Cardiac muscle cell (in vitro differentiated cells and primary cell): Measurements from ENCODE around the gene CSTPP1. TPM values are rescaled to one million over a fixed set of nuclear protein-coding genes. Genes with fewer than 3 reads are reported as not detected.
"Not testable (repeated sequence)": the region's sequence is repeated elsewhere in the genome, so short reads cannot be mapped to it uniquely, and the experiment has no call there.

Experiments
- DNase-seq, 2 donors: peaks; one replicate each; pipeline versions ENCODE4 v3.0.0 to v3.0.0-alpha.2; 2010 to 2017; ENCODE audit warnings: low read depth in 1 of 2, low spot score in 1 of 2
- H3K27ac ChIP-seq: fragments of 200-600 bp; sonication (generic); 2 replicates; pipeline ENCODE4 v1.5.1; 2016
- H3K27me3 ChIP-seq: fragments of 200-600 bp; sonication (generic); 2 replicates; pipeline ENCODE4 v1.6.0; 2016; ENCODE audit warnings: control low read depth
- H3K36me3 ChIP-seq: fragments of 200-600 bp; sonication (generic); 2 replicates; pipeline ENCODE4 v1.5.1; 2016; ENCODE audit warnings: control low read depth
- H3K4me1 ChIP-seq: fragments of 200-600 bp; sonication (generic); 2 replicates; pipeline ENCODE4 v1.8.1; 2017; ENCODE audit warnings: low read depth, mild to moderate bottlenecking, mixed run types
- H3K4me3 ChIP-seq: fragments of 200-600 bp; sonication (generic); 2 replicates; pipeline ENCODE4 v1.5.1; 2016; ENCODE audit warnings: mild to moderate bottlenecking
- H3K9me3 ChIP-seq: fragments of 200-600 bp; sonication (generic); 2 replicates; pipeline ENCODE4 v1.5.1; 2017; ENCODE audit warnings: low read depth, mild to moderate bottlenecking, control low read depth
- CTCF ChIP-seq: IDR thresholded peaks from 2 replicates; pipeline ENCODE4 v1.5.1; 2012; ENCODE audit warnings: low read depth, mild to moderate bottlenecking, low read length
- polyA plus RNA-seq: library from polyadenylated mRNA; unstranded; fragments of >200 nt; fragmentation: Nextera tagmentation; extraction: Ambion mirVana; gene quantifications from 2 replicates; pipeline ENCODE4 v1.2.1, GENCODE V29; 2016
- total RNA-seq: library from RNA; depleted of rRNA; stranded (reverse); fragments of >200 nt; gene quantifications from 2 replicates; pipeline ENCODE4 v1.2.3, GENCODE V29; 2016

The CSTPP1 gene
- total and polyA plus RNA-seq, 2 experiments from 2014 or later, result 46.4 to 81.6 TPM

- no peak for TF ChIP-seq CTCF
- H3K27ac ChIP-seq, result peak overlapping the region; percentile 70
- no peaks in the 10 kb centered on the region for H3K36me3 ChIP-seq
- H3K4me3 ChIP-seq, result peak overlapping the region; percentile 51
- peaks cover 45% of the 10 kb centered on the region for H3K4me1 ChIP-seq
- no peaks in the 10 kb centered on the region for H3K9me3 ChIP-seq
- H3K27me3 ChIP-seq, result no peaks in the 10 kb centered on the region
- no peak for DNase-seq
Measured at GRCh38 chr11:46917109-46917761, 19.3 kb upstream of the CSTPP1 start.

GRCh38 chr11:46917762-46918082 lies 18.8 kb upstream of the CSTPP1 start:
- Histone ChIP-seq H3K4me1 (peaks cover 40% of the 10 kb centered on the region), H3K27ac (no peak overlapping the region)
- no peak for DNase-seq

GRCh38 chr11:46918083-46918787 lies 18.3 kb upstream of the CSTPP1 start, which contains the start of gene LRP4:
Gene LRP4, minus strand, starts transcription at chr11:46918550. Its CDS starts 171 bp downstream, at chr11:46918379.
- no peaks in the 10 kb centered on the region for H3K9me3 ChIP-seq
- no peak for TF ChIP-seq CTCF
- H3K36me3 ChIP-seq, result no peaks in the 10 kb centered on the region
- peaks cover 35% of the 10 kb centered on the region for H3K4me1 ChIP-seq
- no peaks in the 10 kb centered on the region for H3K27me3 ChIP-seq
- H3K4me3 ChIP-seq, result peak within 1 kb of the TSS; percentile 51
- peak; percentile 36 to 81 for DNase-seq
- H3K27ac ChIP-seq, result peak within 1 kb of the TSS; percentile 43

More at GRCh38 chr11:46917762-46918082, 18.8 kb upstream of the CSTPP1 start:
- TF ChIP-seq CTCF, result no peak
- peak overlapping the region; percentile 51 for H3K4me3 ChIP-seq
- no peaks in the 10 kb centered on the region for H3K27me3 ChIP-seq
- H3K9me3 ChIP-seq, result no peaks in the 10 kb centered on the region
- H3K36me3 ChIP-seq, result no peaks in the 10 kb centered on the region

- DNase-seq, result no peak
- peak overlapping the region; percentile 43 for H3K27ac ChIP-seq
- no peak for TF ChIP-seq CTCF
- H3K27me3 ChIP-seq, result no peaks in the 10 kb centered on the region
- H3K9me3 ChIP-seq, result no peaks in the 10 kb centered on the region
- peaks cover 28% of the 10 kb centered on the region for H3K4me1 ChIP-seq
- H3K36me3 ChIP-seq, result no peaks in the 10 kb centered on the region
- peak overlapping the region; percentile 51 for H3K4me3 ChIP-seq
Measured at GRCh38 chr11:46918788-46919513, 17.6 kb upstream of the CSTPP1 start.

GRCh38 chr11:46920755-46921154 lies 15.8 kb upstream of the CSTPP1 start:
- Histone ChIP-seq H3K9me3 (no peaks in the 10 kb centered on the region), H3K4me3 (no peak overlapping the region), H3K4me1 (peaks cover 11% of the 10 kb centered on the region), H3K27me3 (no peaks in the 10 kb centered on the region), H3K27ac (no peak overlapping the region), H3K36me3 (no peaks in the 10 kb centered on the region)
- TF ChIP-seq CTCF, result no peak
- DNase-seq, result peak in 1 of 2 donors; percentile 84

- not testable (repeated sequence) for DNase-seq, H3K27ac ChIP-seq, H3K36me3 ChIP-seq, H3K4me3 ChIP-seq, H3K4me1 ChIP-seq, H3K9me3 ChIP-seq, H3K27me3 ChIP-seq
Measured at GRCh38 chr11:46927928-46928327, 8.6 kb upstream of the CSTPP1 start.

- not testable (repeated sequence) for H3K9me3 ChIP-seq, H3K4me1 ChIP-seq, H3K27me3 ChIP-seq, H3K36me3 ChIP-seq, H3K27ac ChIP-seq, H3K4me3 ChIP-seq, DNase-seq
Measured at GRCh38 chr11:46928701-46929100, 7.9 kb upstream of the CSTPP1 start.
